ENCODE measurements around the gene ARPC5.
"Not testable (repeated sequence)": the region's sequence is repeated elsewhere in the genome, so short reads cannot be mapped to it uniquely, and the experiment has no call there.

Gene ARPC5

GRCh38 chr1:183635606-183636333 is at the start of gene ARPC5:
TSS of gene ARPC5 (minus strand) at chr1:183635783. CDS start at chr1:183635659, 124 bp downstream.
- peak; percentile 99 for DNase-seq

- peak; percentile 31 for DNase-seq
These were observed 49.6 kb upstream of the ARPC5 start for GRCh38 chr1:183685112-183685713.

- not testable (repeated sequence) for DNase-seq
These were observed 43.8 kb upstream of the ARPC5 start for GRCh38 chr1:183679363-183679762.

GRCh38 chr1:183678819-183679218 is 43.2 kb upstream of the ARPC5 start:
- no peak for DNase-seq

- DNase-seq: no peak
These were observed 41.1 kb upstream of the ARPC5 start for GRCh38 chr1:183676586-183677189.

- no peak for DNase-seq
These were observed 40.5 kb upstream of the ARPC5 start for GRCh38 chr1:183675883-183676585.

- DNase-seq: no peak
These were observed 39.8 kb upstream of the ARPC5 start for GRCh38 chr1:183675381-183675780.

- DNase-seq: no peak
These were observed 39.3 kb upstream of the ARPC5 start for GRCh38 chr1:183674886-183675285.

- DNase-seq: no peak
These were observed 38.8 kb upstream of the ARPC5 start for GRCh38 chr1:183674339-183674738.

- DNase-seq: no peak
These were observed 38.2 kb upstream of the ARPC5 start for GRCh38 chr1:183673605-183674323.

- DNase-seq: no peak
These were observed 34.6 kb upstream of the ARPC5 start for GRCh38 chr1:183670169-183670568.

- DNase-seq: no peak
These were observed 20.8 kb upstream of the ARPC5 start for GRCh38 chr1:183656355-183656754.

- peak; percentile 80 for DNase-seq
These were observed 20.0 kb upstream of the ARPC5 start for GRCh38 chr1:183655562-183656075.

GRCh38 chr1:183654706-183655105 is 19.1 kb upstream of the ARPC5 start:
- no peak for DNase-seq

GRCh38 chr1:183653876-183654451 is 18.4 kb upstream of the ARPC5 start:
- DNase-seq: no peak

GRCh38 chr1:183653462-183653794 is 17.8 kb upstream of the ARPC5 start:
- no peak for DNase-seq

GRCh38 chr1:183652547-183653461 is 17.2 kb upstream of the ARPC5 start, which contains the start of gene APOBEC4:
TSS of gene APOBEC4 (minus strand) at chr1:183653316. CDS start at chr1:183648781, 4,535 bp downstream.
- DNase-seq: no peak

- DNase-seq: no peak
These were observed 16.5 kb upstream of the ARPC5 start for GRCh38 chr1:183652107-183652506.

- no peak for DNase-seq
These were observed 16.0 kb upstream of the ARPC5 start for GRCh38 chr1:183651612-183652011.

GRCh38 chr1:183648042-183648441 is 12.5 kb upstream of the ARPC5 start:
- DNase-seq: no peak

GRCh38 chr1:183646776-183647175 is 11.2 kb upstream of the ARPC5 start:
- no peak for DNase-seq
